GM12875 (cell line): ENCODE measurements around the gene SLC9A5.
A peak's percentile ranks its signal among the peaks of the same experiment; 100 is the strongest.

Source experiments
- H3K4me3 ChIP-seq: one replicate; pipeline ENCODE4 v1.5.1; 2011; ENCODE audit warnings: low read depth, low read length, control low read depth
- TF ChIP-seq, protein P1 (sequence below): IDR thresholded peaks from 2 replicates; pipeline ENCODE4 v1.5.1; 2011; ENCODE audit warnings: low read depth, mild to moderate bottlenecking, control low read depth, inconsistent platforms, low read length, moderate library complexity, borderline replicate concordance; ENCODE audit not compliant: insufficient read depth

SLC9A5 gene

DNA sequence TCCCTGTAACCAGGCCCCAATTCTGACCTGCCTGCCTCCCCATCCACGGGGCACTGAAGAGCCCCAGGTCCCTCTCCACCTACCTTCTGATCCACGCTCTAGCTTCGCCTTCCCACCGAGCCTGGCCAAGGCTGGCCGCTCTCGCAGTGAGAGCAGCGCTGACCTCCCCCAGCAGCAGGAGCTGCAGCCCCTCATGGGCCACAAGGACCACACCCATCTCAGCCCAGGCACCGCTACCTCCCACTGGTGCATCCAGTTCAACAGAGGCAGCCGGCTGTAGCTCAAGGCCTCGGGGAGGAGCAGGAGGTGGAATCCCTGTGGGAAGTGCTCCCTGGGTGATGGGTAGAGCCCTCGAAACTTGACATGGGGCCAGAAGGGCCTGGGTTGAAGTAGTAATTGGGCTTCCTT lies 22.2 kb downstream of the SLC9A5 start:
- H3K4me3 ChIP-seq: no peak overlapping the region
- TF ChIP-seq, protein P1, sequence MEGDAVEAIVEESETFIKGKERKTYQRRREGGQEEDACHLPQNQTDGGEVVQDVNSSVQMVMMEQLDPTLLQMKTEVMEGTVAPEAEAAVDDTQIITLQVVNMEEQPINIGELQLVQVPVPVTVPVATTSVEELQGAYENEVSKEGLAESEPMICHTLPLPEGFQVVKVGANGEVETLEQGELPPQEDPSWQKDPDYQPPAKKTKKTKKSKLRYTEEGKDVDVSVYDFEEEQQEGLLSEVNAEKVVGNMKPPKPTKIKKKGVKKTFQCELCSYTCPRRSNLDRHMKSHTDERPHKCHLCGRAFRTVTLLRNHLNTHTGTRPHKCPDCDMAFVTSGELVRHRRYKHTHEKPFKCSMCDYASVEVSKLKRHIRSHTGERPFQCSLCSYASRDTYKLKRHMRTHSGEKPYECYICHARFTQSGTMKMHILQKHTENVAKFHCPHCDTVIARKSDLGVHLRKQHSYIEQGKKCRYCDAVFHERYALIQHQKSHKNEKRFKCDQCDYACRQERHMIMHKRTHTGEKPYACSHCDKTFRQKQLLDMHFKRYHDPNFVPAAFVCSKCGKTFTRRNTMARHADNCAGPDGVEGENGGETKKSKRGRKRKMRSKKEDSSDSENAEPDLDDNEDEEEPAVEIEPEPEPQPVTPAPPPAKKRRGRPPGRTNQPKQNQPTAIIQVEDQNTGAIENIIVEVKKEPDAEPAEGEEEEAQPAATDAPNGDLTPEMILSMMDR: no peak

DNA sequence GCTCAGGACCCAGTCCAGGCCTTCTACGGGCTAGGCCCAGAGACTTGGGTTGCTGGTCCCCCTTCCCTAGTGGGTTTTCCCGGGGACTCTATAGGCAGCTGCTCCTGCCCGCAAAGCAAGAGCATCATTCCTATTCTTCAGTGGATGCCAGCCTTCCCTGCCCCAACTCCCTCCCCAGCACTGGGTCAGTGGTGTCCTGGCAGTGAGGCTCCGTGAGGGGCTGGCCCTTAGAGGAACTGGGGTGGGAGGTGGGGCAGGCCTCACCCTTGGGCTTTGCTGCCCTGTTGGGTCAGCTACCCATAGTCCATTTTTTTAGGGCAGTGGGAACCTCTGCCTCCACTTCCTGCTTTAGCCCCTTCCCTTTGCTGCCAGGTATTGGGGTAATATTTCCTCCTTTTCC lies 22.7 kb downstream of the SLC9A5 start:
- TF ChIP-seq, protein P1: no peak

DNA sequence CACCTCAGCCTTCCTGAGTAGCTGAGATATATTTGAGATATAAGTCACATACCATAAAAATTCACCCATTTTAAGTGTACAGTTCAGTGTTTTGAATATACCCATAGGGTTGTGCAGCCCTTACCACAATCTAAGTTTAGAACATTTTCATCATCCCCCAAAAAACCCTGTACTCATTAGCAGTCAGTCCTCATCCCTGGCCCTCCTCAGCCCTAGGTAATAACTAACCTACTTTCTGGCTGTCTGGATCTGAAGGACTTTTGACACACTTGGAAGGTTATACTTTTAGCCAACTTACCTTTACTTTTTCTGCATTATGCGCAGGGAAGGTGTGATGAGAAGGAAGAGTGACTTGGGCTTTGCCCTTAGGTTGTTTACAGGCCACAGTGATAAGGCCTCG lies 26.5 kb downstream of the SLC9A5 start:
- TF ChIP-seq, protein P1: no peak
- no peak overlapping the region for H3K4me3 ChIP-seq

More for the DNA sequence above, 22.7 kb downstream of the SLC9A5 start:
- no peak overlapping the region for H3K4me3 ChIP-seq

DNA sequence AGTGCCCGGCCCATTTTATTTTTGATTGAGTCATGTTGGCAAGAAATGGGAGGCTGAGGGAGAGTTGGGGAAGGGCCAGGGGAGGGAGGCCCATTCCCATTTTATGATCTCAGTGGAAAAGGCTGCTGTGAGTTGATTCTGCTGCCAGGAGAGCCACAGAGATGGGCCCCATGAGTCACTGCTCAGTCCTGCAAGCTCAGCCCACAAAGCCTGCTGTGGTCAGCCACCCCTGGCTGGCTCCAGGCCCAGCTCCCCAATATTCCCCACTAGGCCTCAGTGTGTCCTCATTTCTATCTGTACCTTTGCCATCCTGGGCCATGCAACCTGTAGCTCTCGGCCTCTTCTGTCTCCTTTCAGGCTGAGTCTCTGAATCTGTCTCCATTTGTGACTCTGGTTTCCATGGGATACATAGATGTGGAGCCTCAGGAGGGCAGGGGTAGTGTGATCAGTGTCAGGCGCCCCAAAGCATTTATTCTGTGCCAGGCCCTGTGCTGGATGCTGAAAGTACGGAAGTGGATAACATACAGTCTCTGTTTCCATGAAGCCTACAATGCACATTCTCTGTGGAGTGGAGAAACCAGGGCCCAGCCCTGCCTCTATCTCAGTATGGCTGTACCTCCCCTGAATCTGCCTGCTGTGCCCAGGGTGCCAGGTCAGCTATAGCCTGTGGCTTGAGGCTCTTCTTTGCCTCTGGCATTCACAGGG lies 28.7 kb downstream of the SLC9A5 start:
- no peak overlapping the region for H3K4me3 ChIP-seq
- TF ChIP-seq, protein P1: no peak

DNA sequence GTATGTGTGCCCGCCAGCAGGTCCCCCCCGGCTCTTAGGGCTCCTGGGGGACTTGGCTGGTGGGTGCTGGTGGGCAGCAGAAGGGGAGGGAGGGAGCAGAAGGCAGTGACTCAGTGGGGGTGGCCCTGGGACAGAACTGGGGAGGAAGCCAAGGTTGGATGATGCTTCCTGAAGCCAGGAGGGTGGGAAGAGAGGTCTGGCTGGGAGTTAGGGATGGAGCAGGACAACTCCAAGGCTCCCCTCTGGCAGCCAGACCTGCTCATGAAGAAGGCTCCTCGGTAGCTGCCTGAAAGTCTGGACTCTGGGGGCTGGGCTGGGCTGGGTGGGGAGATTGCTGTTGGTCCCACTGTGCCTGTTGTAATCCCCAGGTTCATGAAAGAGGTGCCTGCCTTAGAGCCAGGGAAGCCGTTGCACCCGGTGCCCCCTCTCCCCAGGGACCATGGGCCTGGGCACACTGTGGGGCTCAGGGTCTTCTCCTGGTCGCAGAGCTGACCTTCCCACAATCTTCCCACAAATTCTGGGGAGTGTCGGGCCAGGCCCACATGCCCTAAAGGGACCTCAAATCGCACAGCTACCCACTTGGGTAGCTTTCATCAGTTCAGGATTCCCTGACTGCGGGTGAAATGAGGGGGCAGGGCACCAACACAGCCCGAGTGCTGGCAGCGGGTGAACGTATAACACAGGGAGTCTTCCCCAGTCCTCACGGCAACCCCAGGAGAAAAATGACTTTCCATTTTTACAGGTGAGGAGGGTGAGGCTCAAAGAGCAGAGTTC lies 29.4 kb downstream of the SLC9A5 start:
- TF ChIP-seq, protein P1: no peak
- peak overlapping the region; percentile 26 for H3K4me3 ChIP-seq

DNA sequence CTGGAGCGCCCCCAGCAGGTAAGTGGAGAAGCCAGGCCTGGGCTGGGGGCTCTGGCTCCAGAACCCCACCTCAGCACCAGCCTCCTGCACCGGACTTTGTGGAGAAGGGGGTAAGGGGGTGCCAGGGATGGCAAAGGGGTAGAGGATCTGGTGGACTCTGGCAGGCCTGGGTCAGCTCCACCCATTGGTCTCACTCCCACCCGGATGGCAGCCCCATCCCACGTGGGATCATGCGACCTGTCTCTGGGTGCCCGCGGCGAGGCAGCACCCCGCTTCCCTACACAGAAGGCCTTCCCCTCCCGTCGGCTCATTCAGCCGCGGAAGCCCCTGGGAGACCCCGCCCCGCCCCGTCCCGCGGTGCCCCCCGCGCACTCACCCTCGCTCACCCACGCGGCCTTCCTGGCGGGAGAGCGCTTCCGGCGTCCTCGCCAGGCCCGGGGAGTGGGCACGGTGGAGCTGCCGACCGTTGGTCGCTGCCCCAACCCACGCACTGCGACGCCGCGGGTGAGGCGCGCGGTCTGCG lies 30.1 kb downstream of the SLC9A5 start:
- peak overlapping the region; percentile 26 for H3K4me3 ChIP-seq
- TF ChIP-seq, protein P1: 0 out of 2 replicates have a peak, but pooled peaks have one; percentile 31
